Measurements from ENCODE around the gene COX6A2. TPM values are rescaled to one million over a fixed set of nuclear protein-coding genes. Genes with fewer than 3 reads are reported as not detected.

Gene COX6A2
- polyA plus RNA-seq, 1 donor (not counting 4 experiments of a cell fraction or from before 2014, with no cell fraction given): not detected

- dilution Hi-C loops (cut with MboI; ENCODE audit: extremely low pct_ligation_motif_present, low sequenced_read_pairs): no loop called here
- no peak overlapping the region for H3K27ac ChIP-seq (ENCODE audit: control insufficient read depth, insufficient read depth, low read length)
- no peaks in the 10 kb centered on the region for H3K79me2 ChIP-seq (ENCODE audit: control insufficient read depth, insufficient read depth, low read length)
- no peak overlapping the region for H2AFZ ChIP-seq (ENCODE audit: control insufficient read depth, low read length)
- DNase-seq (ENCODE audit: low read depth, low spot score) (no peak), FAIRE-seq (no peak)
- no peaks in the 10 kb centered on the region for H3K4me1 ChIP-seq (ENCODE audit: control insufficient read depth, extremely low read depth, insufficient read depth, low read length)
- no peak overlapping the region for H3K4me3 ChIP-seq (ENCODE audit: control insufficient read depth in 2 of 3, extremely low read depth in 1 of 3, insufficient read depth in 2 of 3, low read depth in 1 of 3, low read length in 3 of 3)
- H3K9me1 ChIP-seq (ENCODE audit: control insufficient read depth, extremely low read depth, insufficient read depth, low read length): no peaks in the 10 kb centered on the region
- H4K20me1 ChIP-seq (ENCODE audit: control insufficient read depth, extremely low read depth, insufficient read depth, low read length): no peaks in the 10 kb centered on the region
- no peaks in the 10 kb centered on the region for H3K36me3 ChIP-seq (ENCODE audit: control insufficient read depth in 2 of 2, extremely low read depth in 1 of 2, insufficient read depth in 2 of 2, low read length in 2 of 2)
- H3K4me2 ChIP-seq (ENCODE audit: control insufficient read depth, extremely low read depth, insufficient read depth, low read depth, low read length): no peak overlapping the region
- no peak overlapping the region for H3K9ac ChIP-seq (ENCODE audit: control insufficient read depth, extremely low read depth, insufficient read depth, low read length)
- TF ChIP-seq CTCF (optimal IDR thresholded peaks at IDR 0.05 in 1 of 3, IDR thresholded peaks at IDR 0.05 in 1 of 3, conservative IDR thresholded peaks at IDR 0.05 in 1 of 3; ENCODE audit: extremely low read depth in 1 of 3, insufficient read depth in 2 of 3, low read length in 3 of 3): no peak
- no peak for TF ChIP-seq EZH2 (IDR thresholded peaks at IDR 0.05; ENCODE audit: low read length)
- H3K9me3 ChIP-seq (ENCODE audit: control insufficient read depth, low read depth, low read length): no peaks in the 10 kb centered on the region
- peaks cover 4% of the 10 kb centered on the region for H3K27me3 ChIP-seq (ENCODE audit: control insufficient read depth, extremely low read depth, insufficient read depth, low read length)
These were observed 16.9 kb downstream of the COX6A2 start for GRCh38 chr16:31411024-31411844.

- FAIRE-seq (no peak), DNase-seq (ENCODE audit: low read depth, low spot score) (no peak)
- Histone ChIP-seq H3K4me1 (ENCODE audit: control insufficient read depth, extremely low read depth, insufficient read depth, low read length) (no peaks in the 10 kb centered on the region), H3K27ac (ENCODE audit: control insufficient read depth, insufficient read depth, low read length) (no peak overlapping the region), H3K9me3 (ENCODE audit: control insufficient read depth, low read depth, low read length) (no peaks in the 10 kb centered on the region), H3K36me3 (ENCODE audit: control insufficient read depth in 2 of 2, extremely low read depth in 1 of 2, insufficient read depth in 2 of 2, low read length in 2 of 2) (no peaks in the 10 kb centered on the region), H3K4me3 (ENCODE audit: control insufficient read depth in 2 of 3, extremely low read depth in 1 of 3, insufficient read depth in 2 of 3, low read depth in 1 of 3, low read length in 3 of 3) (no peak overlapping the region), H4K20me1 (ENCODE audit: control insufficient read depth, extremely low read depth, insufficient read depth, low read length) (no peaks in the 10 kb centered on the region), H2AFZ (ENCODE audit: control insufficient read depth, low read length) (no peak overlapping the region), H3K9ac (ENCODE audit: control insufficient read depth, extremely low read depth, insufficient read depth, low read length) (no peak overlapping the region), H3K79me2 (ENCODE audit: control insufficient read depth, insufficient read depth, low read length) (no peaks in the 10 kb centered on the region), H3K9me1 (ENCODE audit: control insufficient read depth, extremely low read depth, insufficient read depth, low read length) (no peaks in the 10 kb centered on the region), H3K4me2 (ENCODE audit: control insufficient read depth, extremely low read depth, insufficient read depth, low read depth, low read length) (no peak overlapping the region), H3K27me3 (ENCODE audit: control insufficient read depth, extremely low read depth, insufficient read depth, low read length) (peaks cover 4% of the 10 kb centered on the region)
- dilution Hi-C loops (cut with MboI; ENCODE audit: extremely low pct_ligation_motif_present, low sequenced_read_pairs): no loop called here
- TF ChIP-seq CTCF (optimal IDR thresholded peaks at IDR 0.05 in 1 of 3, IDR thresholded peaks at IDR 0.05 in 1 of 3, conservative IDR thresholded peaks at IDR 0.05 in 1 of 3; ENCODE audit: extremely low read depth in 1 of 3, insufficient read depth in 2 of 3, low read length in 3 of 3): no peak
- TF ChIP-seq EZH2 (IDR thresholded peaks at IDR 0.05; ENCODE audit: low read length): no peak
These were observed 18.1 kb downstream of the COX6A2 start for GRCh38 chr16:31410082-31410481.

Measured in keratinocyte (primary cell).